ENCODE measurements around the gene INTS3.
"Not testable (repeated sequence)": the region's sequence is repeated elsewhere in the genome, so short reads cannot be mapped to it uniquely, and the experiment has no call there.

GRCh38 chr1:153766663-153767062 is 38.8 kb downstream of the INTS3 start:
- TF ChIP-seq TAF1 (IDR thresholded peaks at IDR 0.05; ENCODE audit: low read depth, low read length); EP300 (IDR thresholded peaks at IDR 0.05; ENCODE audit: borderline replicate concordance in 1 of 2, low read depth in 2 of 2, low read length in 2 of 2); CTCF (IDR thresholded peaks at IDR 0.05; ENCODE audit: control extremely low read depth in 1 of 3, insufficient read depth in 1 of 3, low read depth in 1 of 3, low read length in 3 of 3); CHD1 (IDR thresholded peaks at IDR 0.05; ENCODE audit: low read depth, low read length); POLR2A (IDR thresholded peaks at IDR 0.05; ENCODE audit: control extremely low read depth in 1 of 2, low read depth in 2 of 2, low read length in 2 of 2); POLR2AphosphoS5 (IDR thresholded peaks at IDR 0.05; ENCODE audit: low read depth, low read length): not testable (repeated sequence)

Measured in H1 (cell line).